CD4-positive, alpha-beta T cell treated with Interferon gamma for 1 hour (primary cell): ENCODE data around the gene RAB24.
"Not testable (repeated sequence)": the region's sequence is repeated elsewhere in the genome, so short reads cannot be mapped to it uniquely, and the experiment has no call there.

Source experiments
- DNase-seq: peaks from one replicate; pipeline ENCODE4 v3.0.0-alpha.2; 2020

RAB24 gene

DNA sequence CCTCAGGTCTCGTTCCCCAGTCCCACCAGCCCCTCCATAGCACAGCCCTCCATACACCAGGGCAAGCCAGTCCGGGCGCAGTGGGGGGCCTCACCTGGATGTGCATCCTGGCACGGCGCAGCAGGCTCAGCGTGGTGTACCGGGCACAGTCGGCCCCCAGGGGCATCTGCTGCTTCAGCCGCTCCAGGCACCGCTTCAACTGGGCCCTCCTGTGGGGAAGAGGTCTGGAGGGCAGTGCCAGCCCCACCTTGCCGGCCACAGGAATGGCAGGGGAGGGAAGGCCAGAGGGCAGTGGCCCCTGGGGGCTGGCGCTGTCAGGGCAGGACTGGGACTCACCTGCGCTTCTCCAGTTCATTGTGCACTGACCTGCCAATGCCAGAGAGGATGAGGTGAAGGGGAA is 6.8 kb upstream of the RAB24 start:
- DNase-seq = no peak

DNA sequence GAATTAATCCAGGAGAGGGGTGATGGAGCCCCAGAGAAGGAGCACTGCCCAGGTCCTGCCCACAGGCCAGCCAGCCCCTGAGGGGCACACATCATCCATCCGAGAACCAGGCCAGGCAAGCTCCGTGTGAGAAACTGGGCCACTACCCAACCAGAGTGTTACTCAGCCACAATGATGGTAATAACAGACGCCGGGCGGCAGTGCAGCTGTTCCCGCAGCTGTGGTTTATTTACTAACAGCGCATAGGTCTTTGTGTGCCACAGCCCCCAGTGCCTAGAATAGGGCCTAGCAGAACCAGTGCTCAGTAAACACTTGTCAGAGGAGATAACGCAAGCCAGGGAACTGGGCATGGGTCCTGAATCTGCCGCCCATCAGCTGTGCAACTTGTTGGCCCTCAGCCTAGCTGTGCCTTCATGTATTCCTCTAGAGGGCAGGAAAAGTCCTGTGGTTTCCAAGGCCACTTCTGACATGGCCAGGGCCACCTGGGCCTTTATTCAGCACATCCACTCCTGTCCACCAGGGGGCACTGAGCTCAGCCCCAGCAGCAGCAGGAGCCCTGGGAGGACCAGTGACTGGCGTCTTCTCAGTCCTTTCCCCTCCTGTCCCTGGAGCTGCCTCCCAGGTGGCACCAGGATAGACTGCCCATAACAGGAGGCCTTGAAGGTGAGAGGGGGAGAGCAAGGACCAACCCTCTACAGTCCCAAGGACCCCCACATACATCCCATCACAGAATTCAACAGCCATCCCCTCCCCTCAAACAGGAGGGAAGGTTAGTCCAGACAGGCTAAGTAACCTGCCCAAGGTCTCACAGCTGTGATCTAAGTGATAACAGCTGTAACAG is 6.1 kb upstream of the RAB24 start:
- DNase-seq = peak; percentile 74

DNA sequence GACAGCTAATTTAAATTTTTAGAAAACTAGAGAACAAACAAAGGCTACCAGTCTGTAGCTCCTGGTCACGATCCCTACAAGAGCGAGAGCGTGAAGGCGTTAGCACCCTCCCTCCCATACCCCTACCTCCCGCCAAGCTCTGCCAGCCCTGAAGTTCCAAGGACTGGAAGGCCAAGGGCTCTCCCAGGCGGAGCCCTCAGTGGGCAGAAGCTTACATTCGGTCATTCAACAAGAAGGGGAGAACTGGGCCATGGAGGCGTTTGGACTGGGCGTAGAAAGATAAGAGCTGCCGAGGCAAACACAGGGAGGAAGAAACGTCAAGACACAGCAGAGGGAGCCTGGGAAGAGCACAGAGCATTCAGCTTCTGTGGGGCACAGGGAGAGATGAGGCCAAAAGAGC is 5.2 kb upstream of the RAB24 start:
- DNase-seq = no peak

DNA sequence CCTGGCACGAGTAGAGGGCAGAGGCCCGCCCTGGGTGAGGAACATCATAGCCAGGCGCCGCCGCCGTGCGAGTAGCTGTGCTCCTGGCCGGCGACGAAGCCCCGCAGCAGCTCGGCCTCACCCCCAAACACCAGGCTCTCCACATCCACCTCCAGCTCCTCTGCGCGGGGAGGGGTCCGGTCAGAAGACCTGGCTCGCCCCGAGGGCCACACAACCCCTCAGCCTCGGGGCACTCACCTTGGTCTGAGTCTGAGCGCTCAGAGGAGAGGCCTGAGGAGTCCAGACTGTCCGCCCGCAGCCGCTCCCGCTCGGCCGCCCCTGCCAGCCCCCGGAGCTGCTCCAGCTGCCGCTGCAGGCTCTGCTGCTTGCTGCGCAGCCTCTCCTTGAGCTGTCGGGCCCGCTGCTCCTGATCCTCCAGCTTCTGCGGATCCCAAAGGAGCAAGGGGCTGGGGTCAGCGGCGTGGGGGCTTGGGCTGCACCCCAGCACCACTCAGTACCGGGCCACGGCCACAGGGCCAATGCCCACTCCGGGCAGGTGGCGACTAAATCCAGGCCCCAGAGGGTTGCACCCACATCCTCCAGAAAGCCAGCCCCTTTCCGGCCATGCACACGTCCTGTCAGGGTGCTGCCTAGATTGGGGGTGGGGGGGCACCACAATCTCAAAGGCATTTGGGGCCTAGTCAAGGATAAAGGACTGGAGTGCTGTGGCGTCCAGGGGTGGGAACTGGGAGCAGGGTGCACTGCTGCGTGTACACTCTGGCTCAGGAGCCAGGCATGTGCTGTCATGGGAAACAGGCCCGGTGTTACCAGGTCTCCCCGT is 4.2 kb upstream of the RAB24 start:
- DNase-seq = no peak

DNA sequence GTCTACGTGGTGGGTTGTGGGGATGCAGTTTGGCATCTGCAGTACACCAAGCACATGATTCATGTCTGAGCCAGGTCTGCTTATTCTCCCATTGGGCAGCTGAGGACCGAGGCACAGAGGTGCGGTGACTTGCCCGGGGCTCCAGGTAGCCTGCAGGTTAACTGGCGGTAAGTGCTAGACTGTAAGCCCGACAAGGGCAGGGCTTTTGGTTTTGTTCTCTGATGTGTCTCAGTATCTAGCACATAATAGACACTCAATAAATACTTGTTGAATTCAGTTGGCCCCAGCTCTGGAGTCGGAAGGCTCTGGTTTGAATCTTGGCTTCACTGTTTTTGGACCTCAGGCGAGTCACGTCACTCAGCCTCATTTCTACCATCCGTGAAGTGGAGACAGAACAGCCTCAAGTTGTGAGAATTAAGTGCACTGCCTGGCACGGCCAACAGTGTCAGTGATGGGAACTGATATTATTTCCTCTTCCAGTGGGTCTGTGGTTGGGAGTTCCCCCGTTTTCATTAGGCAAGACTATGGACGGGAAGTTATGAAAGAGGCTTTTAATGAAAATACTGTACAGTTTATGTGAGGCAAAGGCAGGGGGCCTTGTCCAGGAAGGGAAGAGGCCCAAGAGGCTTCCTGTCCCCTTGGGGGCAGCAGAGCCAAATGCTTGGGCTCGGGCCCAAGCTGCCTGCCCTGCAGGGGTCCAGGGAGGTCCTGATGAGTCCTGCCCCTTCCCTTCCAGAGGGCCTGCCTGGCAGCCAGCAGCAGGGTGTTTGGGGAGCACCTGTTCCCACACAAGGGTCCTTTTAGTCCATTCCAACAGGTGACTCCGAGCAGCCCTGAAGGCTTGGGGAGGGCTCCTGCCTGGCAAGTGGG is 3.4 kb upstream of the RAB24 start:
- DNase-seq = peak; percentile 63

DNA sequence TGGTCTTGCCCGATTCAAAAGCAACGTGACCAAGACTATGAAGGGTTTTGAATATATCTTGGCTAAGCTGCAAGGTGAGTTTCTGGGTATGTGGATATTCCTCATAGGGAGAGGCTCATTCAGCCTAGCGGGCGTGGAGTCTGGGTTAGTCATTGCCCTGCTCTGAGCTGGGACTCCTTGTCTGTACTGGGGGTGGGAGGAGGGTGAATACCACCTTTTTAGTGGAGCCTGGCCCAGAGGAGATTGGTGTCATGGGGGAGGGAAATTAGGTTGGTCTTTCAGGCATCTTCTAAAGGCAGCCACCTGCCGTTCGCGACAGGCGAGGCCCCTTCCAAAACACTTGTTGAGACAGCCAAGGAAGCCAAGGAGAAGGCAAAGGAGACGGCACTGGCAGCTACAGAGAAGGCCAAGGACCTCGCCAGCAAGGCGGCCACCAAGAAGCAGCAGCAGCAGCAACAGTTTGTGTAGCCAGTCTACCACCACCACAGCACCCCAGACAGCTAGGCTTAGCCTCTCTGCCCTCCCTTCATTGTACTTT is 2.7 kb upstream of the RAB24 start:
- not testable (repeated sequence) for DNase-seq

DNA sequence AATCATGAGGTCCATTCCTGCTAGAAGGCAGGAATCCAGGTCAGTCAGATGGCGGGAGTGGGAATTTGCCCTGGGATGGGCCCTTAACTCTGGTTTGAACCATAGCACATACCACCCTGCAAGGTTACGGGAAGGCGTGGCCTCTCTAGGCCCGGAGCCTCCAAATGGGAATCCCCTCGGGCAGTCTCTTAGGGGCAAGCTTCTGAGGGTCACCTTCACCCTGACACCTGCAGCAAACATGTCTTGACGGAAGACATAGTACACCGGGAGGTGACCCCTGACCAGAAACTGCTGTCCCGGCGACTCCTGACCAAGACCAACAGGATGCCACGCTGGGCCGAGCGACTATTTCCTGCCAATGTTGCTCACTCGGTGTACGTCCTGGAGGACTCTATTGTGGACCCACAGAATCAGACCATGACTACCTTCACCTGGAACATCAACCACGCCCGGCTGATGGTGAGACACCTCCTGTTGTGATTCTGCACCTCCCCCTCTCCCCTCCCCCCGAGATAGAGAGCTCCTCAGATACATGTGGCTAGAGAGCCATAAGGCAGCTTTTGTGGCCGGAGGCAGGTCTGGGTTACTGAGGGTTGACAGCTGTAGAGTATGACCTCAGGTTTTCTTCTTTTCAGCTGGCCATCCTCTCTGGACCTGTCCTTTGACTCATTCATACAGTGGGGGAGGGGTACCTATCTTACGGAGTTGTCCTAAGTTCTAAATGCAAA is 1.0 kb upstream of the RAB24 start:
- no peak for DNase-seq

DNA sequence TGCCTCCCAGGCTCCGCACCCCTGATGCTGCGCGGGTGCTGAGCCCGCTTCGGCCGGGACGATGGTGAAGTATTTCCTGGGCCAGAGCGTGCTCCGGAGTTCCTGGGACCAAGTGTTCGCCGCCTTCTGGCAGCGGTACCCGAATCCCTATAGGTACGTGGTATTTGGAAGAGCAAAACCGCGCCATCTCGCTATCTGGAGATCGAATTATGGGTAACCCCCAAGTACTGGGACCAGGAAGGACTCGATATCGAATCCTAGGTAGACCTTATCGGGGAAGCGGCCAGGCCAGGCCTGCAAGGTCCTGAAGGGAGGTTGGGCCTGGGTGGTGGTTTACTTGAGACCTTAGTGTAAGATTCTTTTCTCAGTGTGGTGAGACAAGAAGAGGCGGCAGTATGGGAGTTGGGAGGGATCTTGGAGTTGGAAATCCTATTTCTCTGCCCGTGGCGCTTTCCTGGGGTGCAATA is 439 bp upstream of the RAB24 start:
- no peak for DNase-seq

DNA sequence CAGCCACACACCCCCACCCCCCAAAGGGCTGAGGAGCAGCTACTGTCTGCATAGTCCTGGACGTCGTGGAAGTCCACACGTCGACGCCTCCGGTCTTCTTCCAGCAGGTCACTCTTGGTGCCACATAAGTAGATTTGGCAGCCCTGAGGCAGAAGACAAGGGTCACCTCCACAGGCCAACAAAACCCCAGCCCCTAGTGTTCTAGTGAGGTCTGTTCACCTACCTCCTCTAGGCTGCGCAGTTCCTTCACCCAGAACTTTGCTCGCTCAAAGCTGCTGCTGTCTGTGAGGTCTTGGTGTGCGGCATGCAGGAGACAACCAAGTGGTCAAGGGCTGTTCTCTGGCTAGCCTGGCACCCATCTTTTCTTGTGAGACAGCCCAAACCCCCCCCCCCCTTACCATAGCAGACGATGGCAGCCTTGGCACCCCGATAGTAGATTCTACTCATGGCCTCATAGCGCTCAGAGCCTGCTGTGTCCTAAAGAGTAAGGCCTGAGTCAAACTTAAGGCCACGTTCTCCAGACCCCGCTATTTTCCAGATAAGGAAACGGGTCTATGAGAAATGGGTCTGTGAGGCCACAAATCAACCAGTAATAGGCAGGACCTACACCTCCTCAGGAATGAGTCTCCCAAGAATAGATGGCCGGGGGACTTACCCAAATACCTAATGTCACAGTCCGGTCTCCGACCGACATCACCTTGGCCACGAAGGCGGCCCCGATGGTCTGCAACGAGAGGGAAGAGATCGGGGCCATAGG is 987 bp downstream of the RAB24 start:
- DNase-seq = no peak

DNA sequence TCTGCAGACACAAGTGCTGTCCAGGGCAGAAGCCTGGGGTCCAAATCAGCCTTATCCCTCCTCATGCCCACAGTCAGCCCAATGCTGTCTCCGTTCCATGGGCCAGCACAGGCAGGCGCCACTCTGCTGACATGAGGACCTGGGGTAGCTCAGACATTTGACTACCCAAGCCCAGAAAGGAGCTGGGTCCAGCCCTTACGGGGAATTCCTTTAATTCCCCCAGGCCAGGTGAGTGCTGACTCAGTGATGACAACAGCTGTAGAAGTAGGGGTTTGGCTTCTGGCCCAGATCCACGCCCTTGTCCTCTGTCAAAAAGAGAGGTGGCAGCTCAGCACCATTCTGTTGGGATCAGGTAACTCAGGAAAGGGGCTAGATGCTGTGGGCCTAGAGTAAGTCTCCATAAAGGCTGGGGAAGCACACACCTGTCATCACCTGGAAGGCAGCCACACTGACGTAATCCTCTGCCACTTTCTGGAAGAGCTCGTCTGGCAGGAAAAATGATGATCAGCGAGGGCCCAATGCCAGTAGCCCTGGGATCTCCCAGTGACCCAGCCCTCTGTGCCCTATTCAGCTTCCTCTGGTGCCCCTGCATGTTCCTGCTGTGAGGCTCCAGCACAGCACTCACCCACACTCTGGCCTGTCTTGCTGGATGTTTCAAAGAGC is 1.9 kb downstream of the RAB24 start:
- DNase-seq = no peak

DNA sequence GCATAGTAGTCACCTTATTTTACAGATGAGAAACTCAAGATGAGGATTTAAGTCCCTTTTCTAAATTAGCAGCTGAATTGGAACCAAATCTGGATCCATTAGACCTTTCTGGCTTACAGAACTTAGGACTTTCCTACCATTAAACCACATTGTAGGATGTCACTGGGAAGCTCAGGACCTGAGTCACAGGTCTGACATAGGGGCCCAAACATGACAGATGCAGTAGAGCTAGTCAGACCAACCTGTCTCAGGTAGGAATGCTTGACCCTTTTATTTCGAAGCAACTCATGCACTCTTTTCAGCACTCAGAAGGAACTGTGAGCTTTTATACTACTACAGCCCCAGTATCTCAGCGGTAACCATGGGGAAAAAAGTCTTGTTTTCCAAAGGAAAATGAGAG is 2.6 kb downstream of the RAB24 start:
- DNase-seq = no peak

DNA sequence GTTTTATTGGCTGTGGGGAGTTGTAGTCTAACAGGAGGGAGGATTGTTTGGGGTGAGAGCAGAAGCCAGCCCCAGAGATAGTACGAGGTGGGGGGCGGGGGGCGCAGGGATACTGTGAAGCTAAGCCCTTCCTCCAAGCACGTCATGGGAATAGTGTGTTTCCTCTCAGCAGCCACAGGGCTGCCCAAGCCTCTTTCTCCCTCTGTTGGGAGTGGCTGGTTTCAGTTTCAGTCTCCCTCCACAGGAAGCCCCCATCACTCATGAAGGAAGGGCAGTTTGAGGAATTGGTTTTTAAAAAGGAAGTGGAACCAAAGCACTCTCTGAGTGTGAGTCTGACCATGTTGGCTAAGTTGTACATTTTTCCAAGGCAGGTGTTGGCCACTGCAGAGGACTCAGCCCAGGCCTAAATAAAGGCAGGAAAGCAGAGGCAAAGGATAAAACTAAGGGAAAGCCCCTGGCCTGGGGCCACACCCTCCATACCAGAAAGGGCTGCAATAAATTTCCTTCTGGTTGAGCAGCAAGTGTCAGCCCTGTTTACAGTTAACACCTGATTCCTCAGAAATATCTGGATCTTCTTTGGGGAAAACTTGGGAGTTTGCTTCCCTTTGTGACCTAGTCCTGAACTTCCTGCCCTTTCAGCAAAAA is 3.2 kb downstream of the RAB24 start:
- peak; percentile 79 for DNase-seq

DNA sequence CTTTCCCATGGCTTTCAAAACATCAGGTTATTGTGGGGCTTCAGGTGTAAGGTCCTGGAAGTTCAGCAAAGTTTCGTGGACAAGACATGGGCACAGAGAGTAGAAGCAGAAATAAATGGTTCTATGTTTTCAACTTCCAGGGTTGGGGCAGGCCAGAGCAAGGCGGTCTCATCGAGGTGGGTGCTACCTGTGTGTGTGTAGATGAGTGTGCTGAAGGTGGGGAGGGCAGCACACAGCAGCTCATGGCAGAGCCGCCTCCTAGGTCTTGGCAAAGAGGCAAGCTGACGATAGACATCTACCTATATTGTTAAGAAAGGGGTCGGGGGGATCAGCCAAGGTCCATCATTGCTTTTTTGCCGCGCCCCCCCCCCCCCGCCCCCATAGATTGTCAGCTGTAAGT is 3.8 kb downstream of the RAB24 start:
- no peak for DNase-seq

DNA sequence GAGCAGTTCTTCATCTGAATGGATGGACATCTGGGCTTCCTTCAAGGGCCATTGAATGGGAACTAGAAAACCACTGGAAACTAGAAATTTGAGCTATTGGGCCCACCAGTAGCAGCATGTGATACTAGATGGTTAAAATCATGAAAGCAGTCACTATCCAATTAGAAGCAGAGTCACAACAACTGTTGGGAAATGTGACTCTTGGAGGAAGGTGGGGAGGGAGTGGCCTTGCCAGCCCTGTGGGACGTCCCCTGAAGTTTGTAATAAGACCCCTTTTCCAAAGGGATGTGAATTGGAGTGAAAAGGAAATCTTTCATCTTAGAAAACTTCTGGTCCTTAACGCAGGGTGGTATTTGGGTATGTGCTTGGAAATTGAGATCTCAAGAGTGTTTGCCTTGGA is 5.6 kb downstream of the RAB24 start:
- no peak for DNase-seq

DNA sequence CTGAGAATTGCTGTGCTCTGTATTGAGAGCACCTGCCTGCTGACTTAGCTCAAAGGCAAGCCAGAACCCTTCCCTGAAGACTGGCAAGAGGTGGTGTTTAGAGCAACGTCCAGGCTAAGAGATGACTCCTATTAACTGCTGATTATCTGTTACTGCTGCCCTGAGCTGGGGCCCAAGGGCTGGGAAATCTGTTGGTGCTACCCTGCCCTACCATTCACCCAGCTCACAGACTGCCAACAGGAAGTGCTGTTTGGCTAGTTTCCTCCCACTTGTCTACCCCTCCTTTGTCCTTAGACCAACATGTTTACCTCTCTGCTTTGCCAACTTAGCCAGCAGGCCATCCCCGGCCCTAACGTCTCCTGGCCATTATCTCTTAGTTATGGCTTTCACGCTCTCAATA is 6.9 kb downstream of the RAB24 start:
- no peak for DNase-seq

DNA sequence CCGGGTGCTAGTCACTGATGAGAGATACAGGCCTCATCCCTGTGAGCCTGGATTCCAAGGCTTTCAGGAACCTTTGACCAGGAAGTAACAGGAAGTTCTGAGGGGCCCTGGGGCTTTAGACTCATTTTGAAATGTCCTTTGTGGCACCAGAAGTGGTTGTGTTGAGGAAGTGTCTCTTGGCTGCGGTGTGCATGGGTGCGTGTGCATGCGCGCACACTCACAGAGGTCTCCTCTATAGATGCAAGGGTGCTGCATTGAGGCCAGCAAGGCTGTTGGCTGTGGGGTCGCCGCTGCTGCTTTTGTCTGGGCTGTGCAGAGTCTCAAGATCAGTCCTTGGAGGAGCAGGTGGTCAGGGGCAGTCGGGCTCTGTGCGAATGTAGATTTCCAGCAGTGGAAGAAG is 7.6 kb downstream of the RAB24 start:
- DNase-seq = no peak

DNA sequence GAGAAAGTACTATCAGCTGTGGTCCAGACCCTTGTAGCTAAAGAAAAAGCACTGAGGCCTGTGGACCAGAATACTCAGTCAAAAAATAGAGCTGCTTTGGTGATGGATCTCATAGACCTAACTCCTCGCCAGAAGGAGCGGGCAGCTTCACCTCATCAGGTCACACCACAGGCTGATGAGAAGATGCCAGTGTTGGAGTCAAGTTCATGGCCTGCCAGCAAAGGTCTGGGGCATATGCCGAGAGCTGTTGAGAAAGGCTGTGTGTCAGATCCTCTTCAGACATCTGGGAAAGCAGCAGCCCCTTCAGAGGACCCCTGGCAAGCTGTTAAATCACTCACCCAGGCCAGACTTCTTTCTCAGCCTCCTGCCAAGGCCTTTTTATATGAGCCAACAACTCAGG is 8.9 kb downstream of the RAB24 start:
- no peak for DNase-seq

DNA sequence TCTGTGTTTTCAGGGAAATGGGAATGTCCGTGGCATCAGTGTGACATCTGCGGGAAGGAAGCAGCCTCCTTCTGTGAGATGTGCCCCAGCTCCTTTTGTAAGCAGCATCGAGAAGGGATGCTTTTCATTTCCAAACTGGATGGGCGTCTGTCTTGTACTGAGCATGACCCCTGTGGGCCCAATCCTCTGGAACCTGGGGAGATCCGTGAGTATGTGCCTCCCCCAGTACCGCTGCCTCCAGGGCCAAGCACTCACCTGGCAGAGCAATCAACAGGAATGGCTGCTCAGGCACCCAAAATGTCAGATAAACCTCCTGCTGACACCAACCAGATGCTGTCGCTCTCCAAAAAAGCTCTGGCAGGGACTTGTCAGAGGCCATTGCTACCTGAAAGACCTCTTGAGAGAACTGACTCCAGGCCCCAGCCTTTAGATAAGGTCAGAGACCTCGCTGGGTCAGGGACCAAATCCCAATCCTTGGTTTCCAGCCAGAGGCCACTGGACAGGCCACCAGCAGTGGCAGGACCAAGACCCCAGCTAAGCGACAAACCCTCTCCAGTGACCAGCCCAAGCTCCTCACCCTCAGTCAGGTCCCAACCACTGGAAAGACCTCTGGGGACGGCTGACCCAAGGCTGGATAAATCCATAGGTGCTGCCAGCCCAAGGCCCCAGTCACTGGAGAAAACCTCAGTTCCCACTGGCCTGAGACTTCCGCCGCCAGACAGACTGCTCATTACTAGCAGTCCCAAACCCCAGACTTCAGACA is 9.5 kb downstream of the RAB24 start:
- no peak for DNase-seq

DNA sequence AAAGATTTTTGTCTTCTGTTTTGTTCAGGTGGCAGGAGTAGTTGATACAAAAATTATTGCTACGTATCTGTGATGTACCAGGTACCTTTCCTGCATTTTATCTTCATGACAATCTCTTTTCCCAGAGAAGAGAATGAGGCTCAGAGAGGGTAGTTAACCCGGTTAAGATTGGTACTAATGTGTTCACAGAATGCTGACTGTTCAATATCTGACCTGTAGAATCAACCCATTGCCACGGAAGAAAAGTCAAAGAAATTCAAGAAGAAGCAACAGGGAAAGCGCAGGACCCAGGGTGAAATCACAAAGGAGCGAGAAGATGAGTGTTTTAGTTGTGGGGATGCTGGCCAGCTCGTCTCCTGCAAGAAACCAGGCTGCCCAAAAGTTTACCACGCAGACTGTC is 11.8 kb downstream of the RAB24 start:
- DNase-seq = no peak
